Measurements from ENCODE around the gene PCBD1. TPM values are rescaled to one million over a fixed set of nuclear protein-coding genes. Genes with fewer than 3 reads are reported as not detected.
A peak's percentile ranks its signal among the peaks of the same experiment; 100 is the strongest.
"Not testable (repeated sequence)": the region's sequence is repeated elsewhere in the genome, so short reads cannot be mapped to it uniquely, and the experiment has no call there.

Gene PCBD1
- polyA plus RNA-seq, 6 donors from 2014 or later, result 3.7 to 13.9 (median 7.2) TPM

DNA sequence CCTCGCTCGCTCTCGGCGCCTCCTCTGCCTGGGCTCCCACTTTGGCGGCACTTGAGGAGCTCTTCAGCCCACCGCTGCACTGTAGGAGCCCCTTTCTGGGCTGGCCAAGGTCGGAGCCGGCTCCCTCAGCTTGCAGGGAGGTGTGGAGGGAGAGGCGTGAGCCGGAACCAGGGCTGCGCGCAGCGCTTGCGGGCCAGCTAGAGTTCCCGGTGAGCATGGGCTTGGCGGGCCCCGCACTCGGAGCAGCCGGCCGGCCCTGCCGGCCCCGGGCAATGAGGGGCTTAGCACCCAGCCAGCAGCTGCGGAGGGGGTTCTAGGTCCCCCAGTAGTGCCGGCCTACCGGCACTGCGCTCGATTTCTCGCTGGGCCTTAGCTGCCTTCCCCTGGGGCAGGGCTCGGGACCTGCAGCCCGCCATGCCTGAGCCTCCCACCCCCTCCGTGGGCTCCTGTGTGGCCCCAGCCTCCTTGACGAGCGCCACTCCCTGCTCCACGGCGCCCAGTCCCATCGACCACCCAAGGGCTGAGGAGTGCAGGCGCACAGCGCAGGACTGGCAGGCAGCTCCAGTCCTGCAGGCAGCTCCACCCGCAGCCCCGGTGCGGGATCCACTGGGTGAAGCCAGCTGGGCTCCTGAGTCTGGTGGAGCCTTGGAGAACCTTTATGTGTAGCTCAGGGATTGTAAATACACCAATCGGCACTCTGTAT is 26.7 kb downstream of the PCBD1 start:
- peaks cover 41 to 47% of the 10 kb centered on the region in 2 donors for H3K36me3 Mint-ChIP-seq
- not testable (repeated sequence) for H3K4me3 Mint-ChIP-seq; H3K9me3 Mint-ChIP-seq; DNase-seq; H3K4me1 Mint-ChIP-seq; H3K27me3 Mint-ChIP-seq; H3K27ac Mint-ChIP-seq; ATAC-seq (ENCODE audit: low read depth in 2 of 2)

DNA sequence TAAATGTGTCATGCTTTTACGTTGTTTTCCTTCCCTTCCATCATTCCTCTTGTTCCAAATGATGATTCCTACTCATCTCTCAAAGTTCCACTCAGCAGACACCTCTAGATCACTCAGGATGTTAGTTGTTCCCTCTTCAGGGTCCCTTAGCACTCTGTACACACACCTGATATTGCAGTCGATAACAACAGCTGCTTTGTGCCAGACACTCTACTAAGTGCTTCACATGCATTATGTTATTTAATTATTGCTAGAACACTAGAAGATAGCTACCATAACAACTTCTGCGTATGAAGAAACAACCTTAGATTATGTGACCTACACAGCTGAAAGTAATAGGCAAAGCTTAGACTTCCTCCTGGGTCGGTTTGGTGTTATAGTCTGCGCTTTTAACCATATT is 29.6 kb downstream of the PCBD1 start:
- Mint-ChIP-seq H3K9me3 (no peaks in the 10 kb centered on the region), H3K4me3 (no peak overlapping the region), H3K27me3 (no peaks in the 10 kb centered on the region), H3K27ac (no peak overlapping the region), H3K36me3 (peaks cover 30 to 44% of the 10 kb centered on the region in 2 donors), H3K4me1 (peaks cover 0 to 5% (median 0%) of the 10 kb centered on the region in 3 donors)
- DNase-seq (no peak), ATAC-seq (ENCODE audit: low read depth in 2 of 2) (no peak)

DNA sequence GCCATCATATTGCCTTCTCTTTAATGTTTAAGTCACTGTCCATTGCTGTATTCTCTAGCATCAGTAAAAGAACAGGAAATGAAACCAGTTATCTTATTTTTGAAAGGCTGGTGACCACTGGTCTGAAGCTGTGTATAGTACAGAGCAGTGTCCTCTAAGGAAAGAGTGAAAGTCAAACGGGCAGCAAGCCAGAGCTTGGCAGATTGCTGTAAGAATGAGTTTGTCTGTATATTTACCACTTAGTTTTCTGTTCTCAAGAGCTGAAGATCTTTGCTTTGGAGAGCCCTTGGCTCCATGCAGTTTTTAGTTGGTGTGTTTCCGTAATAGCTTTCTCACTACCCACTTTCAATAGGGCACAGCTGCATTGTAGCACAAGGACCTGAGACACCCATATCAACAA is 31.9 kb downstream of the PCBD1 start:
- H3K9me3 Mint-ChIP-seq, result no peaks in the 10 kb centered on the region
- peaks cover 36 to 39% of the 10 kb centered on the region in 2 donors for H3K36me3 Mint-ChIP-seq
- no peaks in the 10 kb centered on the region for H3K27me3 Mint-ChIP-seq
- DNase-seq (no peak), ATAC-seq (ENCODE audit: low read depth in 2 of 2) (no peak)
- H3K27ac Mint-ChIP-seq, result peak overlapping the region in 1 of 6 donors; percentile 13
- peaks cover 0 to 5% (median 0%) of the 10 kb centered on the region in 3 donors for H3K4me1 Mint-ChIP-seq
- no peak overlapping the region for H3K4me3 Mint-ChIP-seq

DNA sequence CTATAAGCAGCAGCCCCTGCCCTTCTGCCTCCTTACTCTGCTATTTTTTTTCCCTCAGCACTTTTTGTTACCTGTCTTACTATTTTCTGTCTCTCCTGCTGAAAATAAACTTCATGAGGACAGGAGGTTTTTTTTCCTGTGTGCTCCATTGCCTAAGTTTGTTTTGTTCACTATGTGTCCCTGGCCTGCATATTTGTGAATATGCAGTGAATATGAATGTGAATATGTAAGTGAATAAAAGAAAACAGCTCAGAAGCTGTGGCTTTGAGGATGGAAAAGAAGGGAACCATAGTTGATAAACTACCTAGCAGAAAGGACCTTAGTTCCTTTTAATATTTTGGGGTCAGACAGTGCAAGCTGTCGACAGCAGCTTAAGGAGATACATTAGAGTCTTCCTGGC is 34.9 kb downstream of the PCBD1 start:
- ATAC-seq (ENCODE audit: low read depth in 2 of 2) (no peak), DNase-seq (no peak)
- Mint-ChIP-seq H3K4me3 (no peak overlapping the region), H3K27me3 (no peaks in the 10 kb centered on the region), H3K9me3 (no peaks in the 10 kb centered on the region), H3K27ac (peak overlapping the region in 1 of 6 donors; percentile 27), H3K36me3 (peaks cover 11 to 30% of the 10 kb centered on the region in 2 donors), H3K4me1 (peaks cover 0 to 5% (median 0%) of the 10 kb centered on the region in 3 donors)

DNA sequence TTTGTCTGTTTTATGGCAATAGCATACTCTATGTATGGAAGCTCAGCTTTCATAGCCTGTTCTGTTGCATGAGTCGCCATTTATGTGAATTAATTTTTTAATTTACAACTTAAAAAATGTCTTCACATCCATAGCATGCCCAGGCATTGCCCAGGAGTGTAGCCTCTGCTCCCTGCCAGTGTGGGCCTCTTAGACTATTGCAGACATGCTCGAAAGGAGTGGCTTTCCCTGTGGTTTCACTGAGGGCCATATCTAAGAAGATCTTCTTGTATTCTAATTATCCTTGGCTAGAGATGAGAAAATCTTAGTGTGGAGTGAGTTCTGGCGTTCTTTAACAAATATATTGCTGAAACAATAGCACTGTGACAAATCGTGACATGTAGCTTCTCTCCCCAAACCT is 35.3 kb downstream of the PCBD1 start:
- DNase-seq (no peak), ATAC-seq (ENCODE audit: low read depth in 2 of 2) (no peak)
- H3K9me3 Mint-ChIP-seq, result no peaks in the 10 kb centered on the region
- H3K36me3 Mint-ChIP-seq, result peaks cover 9 to 27% of the 10 kb centered on the region in 2 donors
- peaks cover 0 to 5% (median 0%) of the 10 kb centered on the region in 3 donors for H3K4me1 Mint-ChIP-seq
- no peak overlapping the region for H3K27ac Mint-ChIP-seq
- H3K4me3 Mint-ChIP-seq, result no peak overlapping the region
- no peaks in the 10 kb centered on the region for H3K27me3 Mint-ChIP-seq

DNA sequence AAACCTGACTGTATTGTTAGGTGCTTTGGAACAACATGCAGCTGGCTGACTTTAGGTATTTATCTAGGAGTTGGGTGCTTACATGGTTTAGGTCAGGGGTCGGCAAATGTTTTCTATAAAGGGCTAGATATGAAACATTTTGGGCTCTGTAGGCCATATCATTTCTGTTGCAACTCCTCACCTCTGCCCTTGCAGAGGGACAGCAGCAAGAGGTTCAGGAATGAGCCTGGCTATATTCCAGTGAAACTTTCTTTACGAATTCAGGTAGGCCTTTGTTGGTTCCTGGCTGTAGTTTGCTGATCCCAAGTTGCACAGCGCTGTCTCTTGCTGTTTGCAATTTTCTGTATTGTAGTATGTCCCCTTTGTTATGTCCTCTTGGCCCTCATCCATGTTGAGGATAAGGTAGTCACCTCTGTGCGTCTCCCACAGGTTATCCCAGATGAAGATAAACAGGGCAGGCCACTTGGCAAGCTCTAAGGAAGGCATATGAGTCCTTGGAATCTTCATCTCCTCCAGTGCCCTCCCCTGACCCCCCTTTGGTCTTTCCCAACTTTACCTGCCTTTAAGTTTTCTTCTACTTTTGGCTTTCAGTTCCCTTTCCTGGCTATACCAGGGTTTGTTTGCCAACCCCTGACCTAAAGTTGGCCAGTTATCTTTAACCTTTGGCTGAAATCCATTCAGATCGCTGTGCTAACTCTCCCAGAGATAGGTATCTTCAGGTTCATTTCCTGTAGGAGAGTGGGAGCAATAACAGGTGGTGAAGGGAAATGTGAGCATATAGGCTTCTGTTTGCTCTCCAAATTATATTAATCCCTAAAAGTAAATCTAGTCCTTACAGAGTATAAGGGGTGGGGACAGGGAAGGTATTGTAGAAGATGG is 36.5 kb downstream of the PCBD1 start:
- DNase-seq, result no peak
- H3K27ac Mint-ChIP-seq, result peak overlapping the region in 1 of 6 donors; percentile 87
- no peak for ATAC-seq (ENCODE audit: low read depth in 2 of 2)
- H3K36me3 Mint-ChIP-seq, result peaks cover 9 to 20% of the 10 kb centered on the region in 2 donors
- H3K4me1 Mint-ChIP-seq, result peaks cover 0 to 5% (median 0%) of the 10 kb centered on the region in 3 donors
- no peaks in the 10 kb centered on the region for H3K9me3 Mint-ChIP-seq
- no peaks in the 10 kb centered on the region for H3K27me3 Mint-ChIP-seq
- no peak overlapping the region for H3K4me3 Mint-ChIP-seq

DNA sequence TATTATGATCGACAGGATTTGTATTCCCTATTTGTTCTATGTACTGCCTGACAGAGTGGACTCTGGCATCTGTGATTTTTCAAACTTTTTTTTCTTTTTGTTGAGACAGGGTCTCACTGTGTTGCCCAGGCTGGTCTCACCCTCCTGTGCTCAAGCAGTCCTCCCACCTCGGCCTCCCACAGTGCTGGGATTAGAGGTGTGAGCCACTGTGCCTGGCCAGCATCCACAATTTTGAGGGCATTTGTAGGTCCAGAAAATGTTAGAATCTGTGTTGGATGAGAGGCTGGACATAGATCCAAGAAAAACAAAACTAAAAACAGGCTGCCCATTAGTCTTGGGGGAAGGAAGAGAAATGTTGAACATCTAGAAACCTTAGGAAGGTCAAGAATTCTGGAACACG is 38.3 kb downstream of the PCBD1 start:
- Mint-ChIP-seq H3K27ac (no peak overlapping the region), H3K9me3 (no peaks in the 10 kb centered on the region), H3K36me3 (peaks cover 21 to 24% of the 10 kb centered on the region in 2 donors), H3K4me1 (no peaks in the 10 kb centered on the region), H3K4me3 (no peak overlapping the region), H3K27me3 (no peaks in the 10 kb centered on the region)
- no peak for ATAC-seq (ENCODE audit: low read depth in 2 of 2)
- DNase-seq, result no peak

DNA sequence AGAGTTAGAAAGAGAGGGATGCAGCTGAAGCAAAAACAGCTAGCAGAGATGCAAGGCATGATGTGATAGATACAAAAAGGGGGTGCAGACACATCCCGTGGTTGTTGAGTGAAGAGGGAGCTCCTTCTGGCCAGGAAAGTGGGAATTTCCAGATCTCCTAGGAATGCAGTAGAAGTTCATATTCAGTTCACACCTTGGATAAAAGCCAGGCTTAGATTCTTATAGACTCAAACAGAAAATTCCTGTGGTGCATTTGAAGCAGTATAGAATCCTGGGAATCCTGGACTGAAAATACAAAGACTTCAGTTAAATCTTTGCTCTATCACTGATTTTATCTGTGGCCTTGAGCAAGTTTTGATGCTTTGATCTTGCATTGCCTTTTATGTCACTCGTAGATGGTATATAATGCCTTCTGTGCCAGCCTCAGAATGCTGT is 38.8 kb downstream of the PCBD1 start:
- Mint-ChIP-seq H3K4me3 (no peak overlapping the region), H3K27ac (no peak overlapping the region), H3K36me3 (peaks cover 21 to 22% of the 10 kb centered on the region in 2 donors), H3K4me1 (no peaks in the 10 kb centered on the region), H3K9me3 (no peaks in the 10 kb centered on the region), H3K27me3 (no peaks in the 10 kb centered on the region)
- DNase-seq (no peak), ATAC-seq (ENCODE audit: low read depth in 2 of 2) (no peak)

DNA sequence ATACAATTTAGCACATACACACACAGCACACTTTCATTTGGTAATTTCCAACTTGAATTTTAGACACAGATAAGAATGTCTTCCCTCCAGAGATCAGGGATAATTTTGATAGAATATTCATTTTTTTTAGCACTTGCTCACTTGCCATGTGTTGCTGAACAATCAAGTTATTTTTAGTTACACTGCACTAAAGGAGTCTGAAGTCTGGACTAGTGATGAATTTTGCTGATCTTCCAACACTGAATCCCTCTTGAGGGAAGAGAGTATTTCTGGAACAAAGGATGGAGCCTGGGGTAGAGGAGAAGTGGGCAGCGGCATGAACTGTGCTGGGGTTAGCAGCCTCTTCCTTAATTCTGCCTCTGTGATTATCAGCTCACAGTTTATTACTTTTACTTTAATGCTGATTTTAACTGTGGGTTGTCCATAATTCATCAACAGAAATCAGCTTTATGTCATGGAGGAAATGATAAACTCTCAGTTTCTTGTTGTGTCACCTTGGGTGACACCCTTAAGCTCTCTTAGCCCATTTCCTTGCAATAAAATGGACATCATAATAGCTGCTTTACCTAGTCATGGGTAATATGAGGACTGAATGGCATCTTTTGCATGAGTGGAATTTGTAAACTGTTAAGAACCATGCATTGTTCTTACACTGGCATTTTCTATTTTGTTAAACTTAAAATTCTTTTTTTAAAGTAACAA is 40.6 kb downstream of the PCBD1 start:
- H3K9me3 Mint-ChIP-seq, result no peaks in the 10 kb centered on the region
- no peak overlapping the region for H3K27ac Mint-ChIP-seq
- no peak overlapping the region for H3K4me3 Mint-ChIP-seq
- H3K4me1 Mint-ChIP-seq, result peaks cover 0 to 7% (median 4%) of the 10 kb centered on the region in 3 donors
- ATAC-seq (ENCODE audit: low read depth in 2 of 2), result no peak
- DNase-seq, result no peak
- no peaks in the 10 kb centered on the region for H3K27me3 Mint-ChIP-seq
- peaks cover 28 to 37% of the 10 kb centered on the region in 2 donors for H3K36me3 Mint-ChIP-seq

DNA sequence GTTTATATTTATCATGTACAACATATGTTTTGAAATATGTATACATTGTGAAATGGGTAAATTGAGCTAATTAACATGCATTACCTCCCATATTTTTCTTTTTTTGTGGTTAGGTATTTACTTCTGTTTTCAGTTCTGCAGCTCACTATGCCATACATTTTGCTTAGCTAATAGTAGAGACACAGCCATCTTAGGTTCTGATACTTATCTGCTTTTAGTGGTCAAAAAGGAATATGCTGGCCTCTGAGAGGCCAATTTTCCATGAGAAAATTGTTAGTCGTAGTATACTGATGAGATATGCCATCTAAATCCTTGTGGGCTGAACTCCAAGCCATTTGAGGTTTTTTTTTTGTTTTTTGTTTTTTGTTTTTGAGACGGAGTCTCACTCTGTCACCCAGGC is 41.6 kb downstream of the PCBD1 start:
- H3K36me3 Mint-ChIP-seq, result peaks cover 28 to 40% of the 10 kb centered on the region in 2 donors
- no peak for DNase-seq

DNA sequence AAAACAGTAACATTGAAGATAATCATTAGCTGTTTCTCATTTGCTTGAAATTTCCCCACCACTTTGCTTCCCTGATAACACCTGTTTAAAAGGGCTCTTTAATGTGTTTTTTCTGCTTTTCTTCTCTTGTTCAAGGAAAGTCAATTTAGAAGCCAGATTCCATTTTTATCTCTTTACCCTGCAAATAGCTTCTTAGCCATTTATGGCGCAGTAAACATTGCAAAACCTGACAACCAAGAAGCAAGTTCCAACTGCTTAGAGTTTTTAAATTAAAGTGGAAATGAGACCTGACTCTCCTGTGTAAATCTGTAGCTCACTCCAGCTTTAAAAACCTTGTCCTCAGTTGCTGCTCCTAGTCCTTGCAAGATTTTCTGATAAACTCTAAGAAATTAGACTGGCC is 42.5 kb downstream of the PCBD1 start:
- Mint-ChIP-seq H3K27me3 (no peaks in the 10 kb centered on the region), H3K4me1 (peaks cover 4 to 15% (median 6%) of the 10 kb centered on the region in 3 donors), H3K9me3 (no peaks in the 10 kb centered on the region), H3K27ac (no peak overlapping the region), H3K36me3 (peaks cover 28 to 43% of the 10 kb centered on the region in 2 donors), H3K4me3 (no peak overlapping the region)
- no peak for ATAC-seq (ENCODE audit: low read depth in 2 of 2)
- DNase-seq, result no peak

More for the DNA sequence above, 41.6 kb downstream of the PCBD1 start:
- no peak overlapping the region for H3K4me3 Mint-ChIP-seq
- H3K4me1 Mint-ChIP-seq, result peaks cover 0 to 9% (median 4%) of the 10 kb centered on the region in 3 donors
- no peaks in the 10 kb centered on the region for H3K9me3 Mint-ChIP-seq
- H3K27me3 Mint-ChIP-seq, result no peaks in the 10 kb centered on the region
- no peak for ATAC-seq (ENCODE audit: low read depth in 2 of 2)
- no peak overlapping the region for H3K27ac Mint-ChIP-seq

DNA sequence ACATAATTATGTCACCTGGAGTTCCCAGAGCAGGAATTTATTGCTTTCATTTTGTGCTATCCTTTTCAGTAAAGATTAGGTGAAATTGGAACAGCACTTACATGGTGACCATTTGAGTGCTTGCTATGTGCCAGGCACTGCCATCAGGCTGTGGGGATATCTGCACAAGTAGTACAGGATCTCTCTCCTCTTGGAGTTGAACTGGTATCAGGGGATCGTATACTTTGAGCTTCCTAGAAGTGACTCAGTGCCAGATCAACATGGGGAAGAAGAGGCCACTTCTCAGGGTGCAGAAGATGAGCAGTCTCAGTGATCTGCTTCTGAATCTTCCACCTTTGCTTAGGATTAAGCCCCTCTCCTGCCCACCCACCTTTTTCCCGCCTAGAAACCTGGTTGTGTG is 43.1 kb downstream of the PCBD1 start:
- Mint-ChIP-seq H3K27me3 (no peaks in the 10 kb centered on the region), H3K4me3 (no peak overlapping the region), H3K9me3 (no peaks in the 10 kb centered on the region), H3K27ac (no peak overlapping the region), H3K4me1 (peaks cover 4 to 15% (median 9%) of the 10 kb centered on the region in 3 donors), H3K36me3 (peaks cover 28 to 39% of the 10 kb centered on the region in 2 donors)
- no peak for DNase-seq
- ATAC-seq (ENCODE audit: low read depth in 2 of 2), result no peak

DNA sequence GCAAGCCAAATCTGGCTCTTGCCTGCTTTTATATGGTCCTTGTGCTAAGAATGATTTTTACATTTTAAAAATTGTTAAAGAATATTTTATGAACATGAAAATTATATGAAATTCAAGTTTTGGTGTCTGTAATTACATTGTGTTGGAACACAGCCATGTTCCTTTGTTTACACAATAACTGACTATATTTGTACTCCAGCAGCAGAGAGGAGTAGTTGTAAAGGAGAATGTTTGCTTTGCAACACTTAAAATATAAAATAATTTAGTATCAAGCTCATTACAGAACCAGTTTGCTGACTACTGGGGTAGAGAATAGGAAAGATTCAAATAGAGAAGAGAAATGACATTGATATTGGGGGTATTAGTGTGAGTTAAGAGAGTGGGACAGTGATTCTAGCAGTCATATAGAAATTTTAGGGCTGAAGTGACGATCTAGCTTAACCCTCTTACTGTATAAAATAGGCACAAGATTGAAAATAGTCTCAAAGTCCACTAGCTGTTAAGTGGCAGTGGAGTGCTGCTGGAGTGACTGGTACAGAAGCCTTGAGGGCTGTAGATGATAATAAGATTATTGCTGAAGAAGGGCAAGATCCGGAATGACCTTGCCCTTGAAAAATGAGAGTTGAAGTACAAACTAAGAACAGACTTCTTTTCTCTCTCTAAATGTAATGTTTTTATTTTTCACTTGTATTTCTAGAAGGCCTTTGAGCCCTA is 44.4 kb downstream of the PCBD1 start:
- Mint-ChIP-seq H3K4me1 (peaks cover 4 to 15% (median 12%) of the 10 kb centered on the region in 3 donors), H3K36me3 (peaks cover 28 to 35% of the 10 kb centered on the region in 2 donors), H3K9me3 (no peaks in the 10 kb centered on the region), H3K27ac (no peak overlapping the region), H3K27me3 (no peaks in the 10 kb centered on the region), H3K4me3 (no peak overlapping the region)
- DNase-seq (no peak), ATAC-seq (ENCODE audit: low read depth in 2 of 2) (no peak)
